IMR-90 (cell line): ENCODE data around the gene ABCC8. TPM values are rescaled to one million over a fixed set of nuclear protein-coding genes. Genes with fewer than 3 reads are reported as not detected.

Experiments used
- ATAC-seq: fragments of 200-7000 bp; cut with Tn5 transposase; 2 replicates; pipeline ENCODE4 v1.9.1; 2020; ENCODE audit warnings: low read depth, mild to moderate bottlenecking, moderate library complexity
- BruUV-seq: library from RNA; stranded (reverse); fragments of 400-500 nt; replicated peaks from 2 replicates; lab custom pipeline; 2021; lab: Mats Ljungman, UMichigan
- CTCF ChIA-PET: fragments of 300-600 bp; formaldehyde crosslinking; extraction: SDS; loops from one replicate; lab custom pipeline; 2021; ENCODE audit warnings: antibody characterized with exemption; lab: Yijun Ruan, JAX
- POLR2A ChIA-PET: fragments of 300-600 bp; sonication (Branson Sonifier 250); formaldehyde crosslinking; loops from one replicate; lab custom pipeline; 2022; ENCODE audit warnings: antibody characterized with exemption; ENCODE audit not compliant: unreplicated experiment; lab: Charles Lee
- DNase-seq: peaks from one replicate; pipeline ENCODE4 v3.0.0; 2013
- H2AFZ ChIP-seq: replicated peaks from 2 replicates; pipeline ENCODE3; 2013; ENCODE audit warnings: low read length, mild to moderate bottlenecking; ENCODE audit not compliant: poor library complexity
- H2AK5ac ChIP-seq: 2 replicates; pipeline ENCODE4 v1.6.1; 2013; ENCODE audit warnings: low read depth, low read length, inconsistent platforms
- H2AK9ac ChIP-seq: replicated peaks from 2 replicates; pipeline ENCODE3; 2013; ENCODE audit warnings: mild to moderate bottlenecking, low read depth, low read length, moderate library complexity; ENCODE audit not compliant: poor library complexity
- H2BK120ac ChIP-seq: 2 replicates; pipeline ENCODE4 v1.6.1; 2013; ENCODE audit warnings: low read depth, low read length, inconsistent platforms
- H2BK15ac ChIP-seq: 3 replicates; pipeline ENCODE4 v1.6.1; 2013; ENCODE audit warnings: low read depth, low read length, inconsistent platforms
- H2BK20ac ChIP-seq: 2 replicates; pipeline ENCODE4 v1.6.1; 2013; ENCODE audit warnings: low read depth, mild to moderate bottlenecking, inconsistent platforms, low read length, moderate library complexity
- H2BK5ac ChIP-seq: 2 replicates; pipeline ENCODE4 v1.6.1; 2013; ENCODE audit warnings: mild to moderate bottlenecking, low read depth, low read length, inconsistent platforms; ENCODE audit not compliant: poor library complexity, severe bottlenecking
- H3K14ac ChIP-seq: replicated peaks from 2 replicates; pipeline ENCODE4 v1.6.1; 2013; ENCODE audit warnings: low read depth, low read length, inconsistent platforms
- H3K18ac ChIP-seq: 2 replicates; pipeline ENCODE4 v1.6.1; 2013; ENCODE audit warnings: low read depth, low read length, control low read depth
- H3K23ac ChIP-seq: 2 replicates; pipeline ENCODE4 v1.6.1; 2013; ENCODE audit warnings: low read depth, low read length, inconsistent platforms
- H3K27ac ChIP-seq: 2 replicates; pipeline ENCODE4 v1.5.1; 2013; ENCODE audit warnings: mild to moderate bottlenecking, control low read depth, low read length; ENCODE audit not compliant: insufficient read depth
- H3K27me3 ChIP-seq: 2 replicates; pipeline ENCODE4 v1.6.1; 2013; ENCODE audit warnings: low read length; ENCODE audit not compliant: control insufficient read depth, insufficient read depth
- H3K36me3 ChIP-seq: 2 replicates; pipeline ENCODE4 v1.6.1; 2013; ENCODE audit warnings: low read length, mixed read lengths; ENCODE audit not compliant: control insufficient read depth, insufficient read depth
- H3K4ac ChIP-seq: 2 replicates; pipeline ENCODE4 v1.6.1; 2013; ENCODE audit warnings: low read depth, low read length, inconsistent platforms
- H3K4me1 ChIP-seq: 2 replicates; pipeline ENCODE4 v1.6.1; 2013; ENCODE audit warnings: low read length, mixed read lengths; ENCODE audit not compliant: control insufficient read depth, insufficient read depth
- H3K4me2 ChIP-seq: 2 replicates; pipeline ENCODE4 v1.6.1; 2013; ENCODE audit warnings: low read depth, mild to moderate bottlenecking, control low read depth, low read length, moderate library complexity
- H3K4me3 ChIP-seq: 2 replicates; pipeline ENCODE4 v1.5.1; 2013; ENCODE audit warnings: low read depth, mild to moderate bottlenecking, control low read depth, low read length, moderate library complexity; ENCODE audit not compliant: insufficient read depth
- H3K56ac ChIP-seq: 2 replicates; pipeline ENCODE4 v1.6.1; 2013; ENCODE audit warnings: low read length, inconsistent platforms; ENCODE audit not compliant: insufficient read depth; ENCODE audit errors: extremely low read depth
- H3K79me1 ChIP-seq, 2 experiments: 2 replicates each; pipeline ENCODE4 v1.6.1; 2013; ENCODE audit warnings: low read length in 2 of 2, inconsistent platforms in 1 of 2, low read depth in 1 of 2
- H3K9ac ChIP-seq: 2 replicates; pipeline ENCODE4 v1.6.1; 2013; ENCODE audit warnings: low read depth, low read length, control low read depth
- H3K9me1 ChIP-seq: 2 replicates; pipeline ENCODE4 v1.6.1; 2013; ENCODE audit warnings: low read length, inconsistent platforms; ENCODE audit not compliant: insufficient read depth
- H3K9me3 ChIP-seq: 2 replicates; pipeline ENCODE4 v1.6.1; 2013; ENCODE audit warnings: low read length; ENCODE audit not compliant: control insufficient read depth, insufficient read depth
- H4K20me1 ChIP-seq: 2 replicates; pipeline ENCODE4 v1.6.1; 2013; ENCODE audit warnings: low read length, inconsistent platforms; ENCODE audit not compliant: insufficient read depth
- H4K5ac ChIP-seq: 2 replicates; pipeline ENCODE4 v1.6.1; 2013; ENCODE audit warnings: mild to moderate bottlenecking, low read depth, low read length, control low read depth
- H4K8ac ChIP-seq, 2 experiments: 2 replicates each; pipeline ENCODE4 v1.6.1; 2013; ENCODE audit warnings: low read depth in 2 of 2, low read length in 2 of 2, control low read depth in 1 of 2, inconsistent platforms in 1 of 2
- H4K91ac ChIP-seq: 2 replicates; pipeline ENCODE4 v1.6.1; 2013; ENCODE audit warnings: low read depth, low read length, inconsistent platforms; ENCODE audit not compliant: insufficient read depth
- CEBPB ChIP-seq: IDR thresholded peaks from 2 replicates; pipeline ENCODE4 v1.6.1; 2012; ENCODE audit warnings: low read depth, low read length, improper control_type of control experiment
- CHD1 ChIP-seq: IDR thresholded peaks from 2 replicates; pipeline ENCODE4 v1.6.1; 2012; ENCODE audit warnings: low read depth, low read length, improper control_type of control experiment
- MAZ ChIP-seq: IDR thresholded peaks from 2 replicates; pipeline ENCODE4 v1.6.1; 2012; ENCODE audit warnings: low read depth, mild to moderate bottlenecking, low read length, improper control_type of control experiment, moderate library complexity, borderline replicate concordance
- MXI1 ChIP-seq: IDR thresholded peaks from 2 replicates; pipeline ENCODE4 v1.6.1; 2012; ENCODE audit warnings: low read depth, mild to moderate bottlenecking, low read length, moderate library complexity, borderline replicate concordance
- POLR2A ChIP-seq: IDR thresholded peaks from 2 replicates; pipeline ENCODE4 v1.6.1; 2012; ENCODE audit warnings: mild to moderate bottlenecking, low read depth, low read length
- RCOR1 ChIP-seq: IDR thresholded peaks from 2 replicates; pipeline ENCODE4 v1.6.1; 2012; ENCODE audit warnings: mild to moderate bottlenecking, low read length, improper control_type of control experiment; ENCODE audit not compliant: insufficient replicate concordance
- RFX5 ChIP-seq: IDR thresholded peaks from 2 replicates; pipeline ENCODE4 v1.8.0; 2012; ENCODE audit warnings: low read depth, mild to moderate bottlenecking, low read length, moderate library complexity
- SMC3 ChIP-seq: fragments of 150-350 bp; IDR thresholded peaks from 2 replicates; pipeline ENCODE4 v1.6.1; 2016; ENCODE audit warnings: low read depth, mild to moderate bottlenecking, antibody characterized with exemption, low read length, moderate library complexity
- WGBS, 2 experiments: methylation state at CpG; one replicate each; pipeline versions ENCODE4 v1.1.5 to v1.1.7; 2013; ENCODE audit warnings: missing lambda C conversion rate in 2 of 2; ENCODE audit not compliant: insufficient read length in 1 of 2; ENCODE audit errors: extremely low coverage in 2 of 2; 5-methylcytosine and 5-hydroxymethylcytosine counted together
- dilution Hi-C: fragments of 300-500 bp; cut with HindIII; formaldehyde crosslinking; loops from one replicate; pipeline ENCODE4 v1.14.3; 2018; ENCODE audit warnings: low sequenced_read_pairs; ENCODE audit not compliant: unreplicated experiment
- in situ Hi-C: fragments of 300-500 bp; cut with MboI; formaldehyde crosslinking; loops from 3 replicates; pipeline ENCODE4 v1.14.3; 2019; ENCODE audit warnings: low sequenced_read_pairs, inconsistent platforms, mixed read lengths
- intact Hi-C: fragments of 100-400 bp; cut with micrococcal nuclease; formaldehyde crosslinking; loops from 2 replicates; pipeline ENCODE4 v1.10.0; 2022
- polyA plus RNA-seq, 3 experiments: library from polyadenylated mRNA; depleted of rRNA; stranded (reverse); fragments of >200 nt; gene quantifications; 2 replicates each; pipeline ENCODE4 v1.2.3, GENCODE V29; 2012; ENCODE audit warnings: low replicate concordance in 1 of 3
- total RNA-seq: library from RNA; depleted of rRNA; stranded (reverse); fragments of >200 nt; gene quantifications from 2 replicates; pipeline ENCODE4 v1.2.3, GENCODE V29; 2012

ABCC8 gene
- total and polyA plus RNA-seq, 2 of the 4 experiments (the other 2 are of a cell fraction), result not detected

GRCh38 chr11:17524221-17524620, 47.6 kb upstream of the ABCC8 start:
- Histone ChIP-seq H2BK120ac (no peak overlapping the region), H4K8ac (no peak overlapping the region), H2AK5ac (no peak overlapping the region), H4K91ac (no peak overlapping the region), H3K4me3 (no peak overlapping the region), H2AK9ac (no peak overlapping the region), H3K14ac (no peak overlapping the region), H4K5ac (no peak overlapping the region), H3K4me2 (no peak overlapping the region), H3K79me1 (no peaks in the 10 kb centered on the region), H4K20me1 (no peaks in the 10 kb centered on the region), H3K9ac (no peak overlapping the region), H3K18ac (no peak overlapping the region), H3K4ac (no peak overlapping the region), H3K4me1 (no peaks in the 10 kb centered on the region), H2BK5ac (no peak overlapping the region), H2BK20ac (no peak overlapping the region), H3K36me3 (no peaks in the 10 kb centered on the region), H3K27me3 (peaks cover 14% of the 10 kb centered on the region), H2BK15ac (no peak overlapping the region), H3K9me1 (no peaks in the 10 kb centered on the region), H3K27ac (no peak overlapping the region), H2AFZ (no peak overlapping the region), H3K23ac (no peak overlapping the region), H3K56ac (no peak overlapping the region), H3K9me3 (no peaks in the 10 kb centered on the region)
- DNase-seq (no peak), ATAC-seq (no peak)
- in situ Hi-C loops, result loop anchor here (25.0 kb wide), 1 partner anchor 587 kb away; no protein-coding TSS in a partner anchor
- dilution Hi-C loops, result no loop called here
- TF ChIP-seq CEBPB (no peak), RCOR1 (no peak), MAZ (no peak), POLR2A (no peak), SMC3 (no peak), RFX5 (no peak), CHD1 (no peak), MXI1 (no peak)
- BruUV-seq, result no TSS peak
- no CpG with 5 or more reads among the region's 9 CpGs for WGBS, 2 experiments
- intact Hi-C loops, result no loop called here
- ChIA-PET POLR2A (no interaction called here), CTCF (no interaction called here)
